Right kidney (tissue), 9 donors: ENCODE measurements around the gene INSM2.

Experiments
- DNase-seq: peaks from one replicate; pipeline ENCODE4 v3.0.0-alpha.2; 2016
- long read RNA-seq, 8 donors: transcript quantifications; one replicate each; lab custom pipeline, GENCODE V29; 2026

Gene INSM2, protein sequence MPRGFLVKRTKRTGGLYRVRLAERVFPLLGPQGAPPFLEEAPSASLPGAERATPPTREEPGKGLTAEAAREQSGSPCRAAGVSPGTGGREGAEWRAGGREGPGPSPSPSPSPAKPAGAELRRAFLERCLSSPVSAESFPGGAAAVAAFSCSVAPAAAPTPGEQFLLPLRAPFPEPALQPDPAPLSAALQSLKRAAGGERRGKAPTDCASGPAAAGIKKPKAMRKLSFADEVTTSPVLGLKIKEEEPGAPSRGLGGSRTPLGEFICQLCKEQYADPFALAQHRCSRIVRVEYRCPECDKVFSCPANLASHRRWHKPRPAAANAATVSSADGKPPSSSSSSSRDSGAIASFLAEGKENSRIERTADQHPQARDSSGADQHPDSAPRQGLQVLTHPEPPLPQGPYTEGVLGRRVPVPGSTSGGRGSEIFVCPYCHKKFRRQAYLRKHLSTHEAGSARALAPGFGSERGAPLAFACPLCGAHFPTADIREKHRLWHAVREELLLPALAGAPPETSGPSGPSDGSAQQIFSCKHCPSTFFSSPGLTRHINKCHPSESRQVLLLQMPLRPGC
- long read RNA-seq, donor 1, result 0 reads
- long read RNA-seq, donor 2, result 0 reads
- long read RNA-seq, donor 3, result 0 reads
- long read RNA-seq, donor 4, result 0 reads
- long read RNA-seq, donor 5, result 0 reads
- long read RNA-seq, donor 6, result 0 reads
- long read RNA-seq, donor 7, result 0 reads
- long read RNA-seq, donor 8, result 0 reads

GRCh38 chr14:35533357-35534207 is at the start of gene INSM2:
TSS of gene INSM2 (plus strand) at chr14:35534164. CDS start at chr14:35534253, 89 bp downstream.
- peak; percentile 83 for DNase-seq

DNA sequence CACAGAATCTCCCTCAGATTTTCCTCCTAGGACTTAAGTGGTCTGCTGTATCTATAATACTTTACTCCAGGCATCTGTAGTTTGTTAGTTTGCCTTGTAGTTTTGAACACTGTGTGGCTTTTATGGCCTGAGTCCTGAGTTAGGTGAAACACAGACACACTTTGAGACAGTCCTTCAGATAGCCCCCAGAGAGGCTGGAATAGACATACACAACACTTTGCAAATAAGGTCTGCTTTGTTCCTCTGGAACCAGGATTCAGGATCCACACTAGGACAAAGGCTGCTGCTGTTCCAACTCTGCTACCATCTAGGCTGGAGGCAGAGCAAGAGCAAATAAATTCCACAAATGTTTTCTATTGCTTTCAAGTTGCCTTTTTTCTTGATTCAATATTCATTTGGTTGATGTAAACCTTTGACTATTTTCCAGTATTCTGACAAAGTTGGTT is 41.4 kb upstream of the INSM2 start:
- DNase-seq, result no peak

- DNase-seq, result no peak
These were observed 38.7 kb upstream of the INSM2 start for GRCh38 chr14:35495278-35495677.

DNA sequence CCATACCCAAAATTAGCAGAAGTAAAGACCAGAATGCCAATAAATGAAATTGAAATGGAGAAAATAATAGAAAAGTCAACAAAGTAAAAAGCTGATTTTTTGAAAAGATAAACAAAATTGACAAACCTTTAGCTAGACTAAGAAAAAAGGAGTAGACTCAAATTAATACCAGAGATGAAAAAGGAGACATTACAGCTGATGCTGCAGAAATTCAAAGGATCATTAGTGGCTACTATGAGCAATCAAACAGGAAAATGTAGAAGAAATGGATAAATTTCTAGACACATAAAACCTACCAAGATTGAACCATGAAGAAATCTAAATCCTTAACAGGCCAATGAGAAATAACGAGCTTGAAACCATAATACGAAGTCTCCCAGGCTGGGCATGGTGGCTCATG is 34.8 kb upstream of the INSM2 start:
- no peak for DNase-seq

DNA sequence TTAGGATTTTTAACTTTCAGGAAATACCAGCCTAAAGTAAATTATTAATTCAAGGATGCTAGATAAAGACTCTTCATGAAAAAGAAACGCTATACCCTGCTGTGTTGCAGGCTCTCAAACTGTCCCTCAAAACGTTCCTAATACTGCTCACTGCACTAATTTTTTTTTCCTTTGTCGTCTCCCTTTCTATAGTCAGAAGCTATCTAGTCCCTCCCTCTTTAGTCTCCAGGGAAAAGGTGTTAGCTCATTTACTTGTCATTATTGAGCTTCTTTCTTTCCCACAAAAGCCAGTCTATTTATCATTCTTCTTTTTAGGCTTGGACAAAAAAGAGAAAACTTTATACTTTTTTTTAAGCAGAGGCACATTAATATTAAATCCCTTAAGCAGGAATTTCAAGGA is 30.3 kb upstream of the INSM2 start:
- DNase-seq, result no peak

DNA sequence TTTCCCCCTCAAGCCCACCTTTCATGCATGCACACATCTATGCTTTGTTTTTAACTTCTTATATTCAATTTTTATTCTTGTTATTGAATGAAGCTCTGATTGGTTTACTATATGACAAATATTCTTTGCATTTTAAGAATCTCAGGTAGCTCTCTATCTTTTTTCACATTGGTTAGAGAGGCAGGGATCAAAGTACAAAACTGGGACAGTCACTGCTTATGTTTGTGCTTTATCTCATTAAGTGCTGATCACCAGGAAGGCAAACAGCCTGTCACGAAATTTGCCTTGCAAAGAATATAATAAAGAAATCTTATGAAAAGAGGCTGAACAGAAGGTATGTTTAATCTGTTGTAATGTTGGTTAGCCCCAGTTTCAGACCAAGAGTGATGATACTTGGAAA is 29.7 kb upstream of the INSM2 start:
- DNase-seq, result no peak

- DNase-seq, result no peak
These were observed 27.5 kb upstream of the INSM2 start for GRCh38 chr14:35506461-35506860.

- no peak for DNase-seq
These were observed 27.0 kb upstream of the INSM2 start for GRCh38 chr14:35506927-35507326.

DNA sequence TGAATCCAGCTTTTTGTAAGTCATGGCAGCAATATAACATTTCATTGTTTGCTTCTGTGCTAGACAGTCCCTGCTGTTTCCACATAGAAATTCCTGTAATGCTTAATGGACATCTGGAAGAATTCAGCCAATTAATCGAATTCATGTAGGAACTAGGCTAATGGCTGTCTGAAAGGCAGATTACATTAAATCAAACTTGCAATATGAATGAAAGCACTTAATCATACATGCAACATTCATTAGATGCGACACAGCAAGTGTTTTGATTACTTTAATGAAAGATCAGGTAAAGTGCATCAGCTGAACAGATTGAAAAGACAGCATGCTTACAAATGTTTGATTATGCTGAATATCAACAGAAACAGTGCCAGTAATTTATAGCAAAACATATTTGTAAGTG is 24.1 kb upstream of the INSM2 start:
- DNase-seq, result no peak

- DNase-seq, result no peak
These were observed 21.2 kb upstream of the INSM2 start for GRCh38 chr14:35512765-35513164.

- DNase-seq, result no peak
These were observed 18.0 kb upstream of the INSM2 start for GRCh38 chr14:35515916-35516315.

DNA sequence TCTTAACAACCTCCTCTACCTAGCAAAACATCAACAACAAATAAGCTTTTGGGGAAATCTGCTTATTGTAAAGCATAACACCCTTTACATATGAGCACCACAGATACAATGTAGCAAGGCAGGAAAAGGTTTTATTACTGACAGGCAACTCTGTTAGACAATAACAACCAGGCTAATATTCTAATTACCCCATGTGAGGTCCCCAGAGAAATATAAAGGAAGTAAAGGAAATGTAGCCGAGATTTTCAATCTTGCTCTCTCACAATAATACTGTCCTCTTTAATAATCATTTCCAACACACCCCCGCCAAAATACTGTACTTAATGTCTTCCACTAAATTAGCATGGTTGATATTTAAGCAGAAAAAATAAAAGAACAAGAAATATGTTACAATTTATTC is 14.0 kb upstream of the INSM2 start:
- DNase-seq, result no peak

GRCh38 chr14:35525695-35526094 is 8.3 kb upstream of the INSM2 start:
- no peak for DNase-seq

GRCh38 chr14:35526962-35527361 is 7.0 kb upstream of the INSM2 start:
- DNase-seq, result no peak

- DNase-seq, result no peak
These were observed 1.8 kb upstream of the INSM2 start for GRCh38 chr14:35531960-35532747.

GRCh38 chr14:35532783-35533356 is 1.1 kb upstream of the INSM2 start:
- DNase-seq, result no peak

- no peak for DNase-seq
These were observed 376 bp downstream of the INSM2 start for GRCh38 chr14:35534208-35534872.

- peak; percentile 86 for DNase-seq
These were observed 1.0 kb downstream of the INSM2 start for GRCh38 chr14:35534873-35535482.

GRCh38 chr14:35535483-35536112 is 1.6 kb downstream of the INSM2 start:
- no peak for DNase-seq

GRCh38 chr14:35539969-35540368 is 6.0 kb downstream of the INSM2 start:
- no peak for DNase-seq
